Measurements from ENCODE around the gene FBXL17. TPM values are rescaled to one million over a fixed set of nuclear protein-coding genes. Genes with fewer than 3 reads are reported as not detected.

Gene FBXL17
- total RNA-seq, 1 experiment from 2014 or later, result 8.8 TPM

- Histone ChIP-seq H3K4me1 (ENCODE audit: insufficient read depth, low read length) (no peaks in the 10 kb centered on the region), H3K9me3 (ENCODE audit: low read length) (no peaks in the 10 kb centered on the region), H3K36me3 (ENCODE audit: low read depth, low read length) (no peaks in the 10 kb centered on the region), H3F3A (ENCODE audit: low read length, unreplicated experiment) (no peaks in the 10 kb centered on the region), H3K9me2 (replicated peaks; ENCODE audit: low read length) (no peaks in the 10 kb centered on the region), H3K27me3 (ENCODE audit: low read length) (no peaks in the 10 kb centered on the region), H3K4me3 (ENCODE audit: low read length) (no peak overlapping the region), H3K27ac (ENCODE audit: low read length) (no peak overlapping the region), H3K9ac (ENCODE audit: low read length) (no peak overlapping the region), H3K79me2 (ENCODE audit: low read length) (no peaks in the 10 kb centered on the region), H3K4me2 (ENCODE audit: low read length) (no peak overlapping the region), H2AFZ (ENCODE audit: low read length) (no peak overlapping the region), H4K20me1 (ENCODE audit: low read length) (no peaks in the 10 kb centered on the region)
- BruUV-seq (replicated peaks), result no TSS peak
- CTCF ChIA-PET, result no interaction called here
- POLR2A ChIA-PET (ENCODE audit: unreplicated experiment), result interaction anchor here (0.6 to 0.8 kb wide), 2 partner anchors 84 to 400 kb away, joined by 3 to 4 read pairs; no protein-coding TSS in a partner anchor
- TF ChIP-seq CTCF (conservative IDR thresholded peaks at IDR 0.05; ENCODE audit: low read depth, low read length), result no peak
- no peak for TF ChIP-seq EZH2 (IDR thresholded peaks at IDR 0.05; ENCODE audit: low read length, unreplicated experiment)
- intact Hi-C loops (cut with micrococcal nuclease), result no loop called here
- no peak for DNase-seq
- ATAC-seq, result no peak
Measured at GRCh38 chr5:108074626-108075025, 307.3 kb downstream of the FBXL17 start.

DNA sequence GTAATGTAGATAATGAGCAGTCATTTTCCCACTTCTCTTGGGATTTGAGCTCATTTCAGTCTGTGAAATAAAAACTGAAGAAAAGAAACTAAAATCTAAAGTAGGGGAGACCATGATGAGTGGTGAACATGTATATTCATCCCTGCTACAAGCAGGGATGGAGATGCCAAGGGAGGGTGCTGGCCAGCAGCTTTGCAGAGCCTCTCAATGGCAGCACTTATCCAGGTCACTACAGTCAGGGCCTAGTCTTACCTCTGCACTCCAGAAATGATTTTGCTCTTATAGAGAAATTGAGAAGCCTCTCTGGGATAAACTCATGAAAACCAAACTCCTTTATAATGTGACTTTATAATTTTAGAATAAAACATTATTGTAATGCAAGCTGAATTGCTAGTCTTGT, 317.6 kb downstream of the FBXL17 start:
- Histone ChIP-seq H3F3A (ENCODE audit: low read length, unreplicated experiment) (no peaks in the 10 kb centered on the region), H3K36me3 (ENCODE audit: low read depth, low read length) (no peaks in the 10 kb centered on the region), H3K4me3 (ENCODE audit: low read length) (no peak overlapping the region), H3K79me2 (ENCODE audit: low read length) (no peaks in the 10 kb centered on the region), H3K4me1 (ENCODE audit: insufficient read depth, low read length) (no peaks in the 10 kb centered on the region), H3K4me2 (ENCODE audit: low read length) (no peak overlapping the region), H3K9me2 (replicated peaks; ENCODE audit: low read length) (no peaks in the 10 kb centered on the region), H3K27me3 (ENCODE audit: low read length) (no peaks in the 10 kb centered on the region), H3K27ac (ENCODE audit: low read length) (no peak overlapping the region), H4K20me1 (ENCODE audit: low read length) (no peaks in the 10 kb centered on the region), H2AFZ (ENCODE audit: low read length) (no peak overlapping the region), H3K9me3 (ENCODE audit: low read length) (no peaks in the 10 kb centered on the region), H3K9ac (ENCODE audit: low read length) (no peak overlapping the region)
- BruUV-seq (replicated peaks), result no TSS peak
- no peak for DNase-seq
- POLR2A ChIA-PET (ENCODE audit: unreplicated experiment), result no interaction called here
- ATAC-seq, result no peak
- intact Hi-C loops (cut with micrococcal nuclease), result loop anchor here (10.0 kb wide), 1 partner anchor 490 kb away; no protein-coding TSS in a partner anchor
- CTCF ChIA-PET, result no interaction called here
- TF ChIP-seq EZH2phosphoT487 (IDR thresholded peaks at IDR 0.05; ENCODE audit: borderline replicate concordance, low read length) (no peak), CTCF (conservative IDR thresholded peaks at IDR 0.05; ENCODE audit: low read depth, low read length) (no peak), EZH2 (IDR thresholded peaks at IDR 0.05; ENCODE audit: low read length, unreplicated experiment) (no peak)

DNA sequence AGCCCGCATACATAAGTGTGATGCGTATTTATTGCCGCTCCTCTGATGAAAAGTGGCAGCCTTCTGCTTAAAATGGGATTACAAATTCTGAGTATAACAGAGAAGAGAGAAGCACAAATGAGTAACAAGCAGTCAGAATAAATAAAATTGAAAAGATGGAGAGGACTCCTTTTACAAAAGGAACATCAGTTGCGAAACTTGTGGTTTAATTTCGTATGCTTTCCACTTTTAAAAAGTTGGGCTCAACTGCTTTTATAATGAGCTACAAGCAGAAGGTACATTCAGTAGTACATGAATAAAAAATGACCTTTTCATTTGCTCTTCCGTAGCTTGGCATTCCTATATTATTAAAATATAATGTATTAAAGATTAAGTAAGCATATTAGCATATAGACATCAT, 320.0 kb downstream of the FBXL17 start:
- H3K36me3 ChIP-seq (ENCODE audit: low read depth, low read length), result no peaks in the 10 kb centered on the region
- no peak overlapping the region for H3K4me3 ChIP-seq (ENCODE audit: low read length)
- CTCF ChIA-PET, result no interaction called here
- no peak overlapping the region for H3K27ac ChIP-seq (ENCODE audit: low read length)
- no peak for ATAC-seq
- no peak for DNase-seq
- POLR2A ChIA-PET (ENCODE audit: unreplicated experiment), result no interaction called here
- no TSS peak for BruUV-seq (replicated peaks)
- H4K20me1 ChIP-seq (ENCODE audit: low read length), result no peaks in the 10 kb centered on the region
- H3K79me2 ChIP-seq (ENCODE audit: low read length), result no peaks in the 10 kb centered on the region
- H3K9me3 ChIP-seq (ENCODE audit: low read length), result no peaks in the 10 kb centered on the region
- no peak overlapping the region for H3K9ac ChIP-seq (ENCODE audit: low read length)
- H3K4me1 ChIP-seq (ENCODE audit: insufficient read depth, low read length), result no peaks in the 10 kb centered on the region
- no peaks in the 10 kb centered on the region for H3F3A ChIP-seq (ENCODE audit: low read length, unreplicated experiment)
- H2AFZ ChIP-seq (ENCODE audit: low read length), result no peak overlapping the region
- no peaks in the 10 kb centered on the region for H3K27me3 ChIP-seq (ENCODE audit: low read length)
- TF ChIP-seq EZH2 (IDR thresholded peaks at IDR 0.05; ENCODE audit: low read length, unreplicated experiment), result no peak
- TF ChIP-seq EZH2phosphoT487 (IDR thresholded peaks at IDR 0.05; ENCODE audit: borderline replicate concordance, low read length), result no peak
- no peak for TF ChIP-seq CTCF (conservative IDR thresholded peaks at IDR 0.05; ENCODE audit: low read depth, low read length)
- no peak overlapping the region for H3K4me2 ChIP-seq (ENCODE audit: low read length)
- H3K9me2 ChIP-seq (replicated peaks; ENCODE audit: low read length), result no peaks in the 10 kb centered on the region
- intact Hi-C loops (cut with micrococcal nuclease), result loop anchor here (10.0 kb wide), 1 partner anchor 487 kb away; no protein-coding TSS in a partner anchor
